Measurements from ENCODE around the gene HCST.

HCST gene

DNA sequence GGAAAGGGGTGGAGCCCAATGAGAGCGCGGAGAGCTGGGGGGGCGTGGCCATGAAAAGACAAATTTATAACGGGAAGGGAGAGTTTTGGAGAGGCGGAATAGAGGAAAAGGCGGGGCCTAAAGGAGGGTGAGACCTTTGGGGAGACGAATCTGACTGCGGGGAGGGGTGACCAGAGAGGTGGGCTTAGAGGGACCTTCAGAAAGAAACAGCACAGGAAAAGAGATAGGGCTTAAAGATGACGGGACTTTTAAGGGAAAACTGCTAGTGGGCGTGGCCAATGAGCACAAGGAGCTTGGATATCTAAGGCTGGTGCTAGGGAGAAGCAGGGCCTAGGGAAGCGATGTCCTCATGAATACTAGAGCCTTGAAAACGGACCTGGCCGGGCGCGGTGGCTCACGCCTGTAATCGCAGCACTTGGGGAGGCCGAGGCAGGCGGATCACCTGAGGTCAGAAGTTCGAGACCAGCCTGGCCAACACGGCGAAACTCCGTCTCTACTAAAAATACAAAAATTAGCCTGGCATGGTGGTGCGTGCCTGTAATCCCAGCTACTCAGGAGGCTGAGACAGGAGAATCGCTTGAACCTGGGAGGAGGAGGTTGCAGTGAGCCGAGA is 32.1 kb upstream of the HCST start (continued):
- TF ChIP-seq ZNF16 (tag by site-specific recombination; IDR thresholded peaks at IDR 0.05; ENCODE audit: low read depth) (peak; percentile 57; the same call in 1 of the 2 replicates), SP3 (tag by site-specific recombination; IDR thresholded peaks at IDR 0.05) (peak; percentile 89; the same call in 1 of the 2 replicates), ZNF629 (tag by site-specific recombination; IDR thresholded peaks at IDR 0.05) (peak; percentile 2; the same call in 1 of the 2 replicates), ZBTB48 (tag by site-specific recombination; IDR thresholded peaks at IDR 0.05) (peak; percentile 68), ZBTB17 (tag by site-specific recombination; IDR thresholded peaks at IDR 0.05) (peak; percentile 36; the same call in 1 of the 2 replicates), KLF9 (tag by site-specific recombination; IDR thresholded peaks at IDR 0.05; ENCODE audit: low read depth) (peak; percentile 99; the same call in 1 of the 2 replicates)
- TF ChIP-seq, protein P1, sequence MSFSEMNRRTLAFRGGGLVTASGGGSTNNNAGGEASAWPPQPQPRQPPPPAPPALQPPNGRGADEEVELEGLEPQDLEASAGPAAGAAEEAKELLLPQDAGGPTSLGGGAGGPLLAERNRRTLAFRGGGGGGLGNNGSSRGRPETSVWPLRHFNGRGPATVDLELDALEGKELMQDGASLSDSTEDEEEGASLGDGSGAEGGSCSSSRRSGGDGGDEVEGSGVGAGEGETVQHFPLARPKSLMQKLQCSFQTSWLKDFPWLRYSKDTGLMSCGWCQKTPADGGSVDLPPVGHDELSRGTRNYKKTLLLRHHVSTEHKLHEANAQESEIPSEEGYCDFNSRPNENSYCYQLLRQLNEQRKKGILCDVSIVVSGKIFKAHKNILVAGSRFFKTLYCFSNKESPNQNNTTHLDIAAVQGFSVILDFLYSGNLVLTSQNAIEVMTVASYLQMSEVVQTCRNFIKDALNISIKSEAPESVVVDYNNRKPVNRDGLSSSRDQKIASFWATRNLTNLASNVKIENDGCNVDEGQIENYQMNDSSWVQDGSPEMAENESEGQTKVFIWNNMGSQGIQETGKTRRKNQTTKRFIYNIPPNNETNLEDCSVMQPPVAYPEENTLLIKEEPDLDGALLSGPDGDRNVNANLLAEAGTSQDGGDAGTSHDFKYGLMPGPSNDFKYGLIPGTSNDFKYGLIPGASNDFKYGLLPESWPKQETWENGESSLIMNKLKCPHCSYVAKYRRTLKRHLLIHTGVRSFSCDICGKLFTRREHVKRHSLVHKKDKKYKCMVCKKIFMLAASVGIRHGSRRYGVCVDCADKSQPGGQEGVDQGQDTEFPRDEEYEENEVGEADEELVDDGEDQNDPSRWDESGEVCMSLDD (tag by site-specific recombination; IDR thresholded peaks at IDR 0.05): peak; percentile 80; the same call in 1 of the 2 replicates

DNA sequence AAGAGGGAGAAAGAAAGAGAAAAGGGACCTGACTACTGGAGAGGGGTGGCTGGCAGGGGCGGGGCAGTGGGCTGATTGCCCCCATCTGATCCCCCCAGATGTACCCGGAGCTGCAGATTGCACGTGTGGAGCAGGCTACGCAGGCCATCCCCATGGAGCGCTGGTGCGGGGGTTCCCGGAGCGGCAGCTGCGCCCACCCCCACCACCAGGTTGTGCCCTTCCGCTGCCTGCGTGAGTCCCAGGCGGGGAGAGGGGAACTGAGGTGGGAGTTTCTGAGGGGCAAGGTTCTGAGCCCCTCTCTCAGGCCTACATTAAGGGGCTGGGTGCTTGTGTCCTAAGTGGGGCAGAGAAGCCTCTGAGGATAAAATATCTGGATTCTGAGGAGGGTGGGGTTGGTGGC is 31.5 kb upstream of the HCST start:
- TF ChIP-seq ZNF560 (tag by site-specific recombination; IDR thresholded peaks at IDR 0.05; ENCODE audit: borderline replicate concordance) (no peak), ZNF426 (tag by site-specific recombination; IDR thresholded peaks at IDR 0.05) (no peak), ZNF341 (tag by site-specific recombination; IDR thresholded peaks at IDR 0.05; ENCODE audit: low read depth) (no peak), SP2 (tag by site-specific recombination; IDR thresholded peaks at IDR 0.05) (no peak), ZNF596 (tag by site-specific recombination; IDR thresholded peaks at IDR 0.05) (no peak), ZNF664 (tag by site-specific recombination; IDR thresholded peaks at IDR 0.05) (no peak), ZNF169 (tag by site-specific recombination; IDR thresholded peaks at IDR 0.05) (no peak), ZFP37 (tag by site-specific recombination; IDR thresholded peaks at IDR 0.05) (no peak), ZNF292 (tag by site-specific recombination; IDR thresholded peaks at IDR 0.05; ENCODE audit: borderline replicate concordance, low read depth) (no peak), ZNF768 (tag by site-specific recombination; IDR thresholded peaks at IDR 0.05) (no peak), HOXA7 (CRISPR knock-in tag; IDR thresholded peaks at IDR 0.05; ENCODE audit: borderline replicate concordance) (0 out of 2 replicates have a peak, but pooled peaks have one; percentile 64), ZNF529 (tag by site-specific recombination; IDR thresholded peaks at IDR 0.05; ENCODE audit: insufficient replicate concordance) (no peak)
- TF ChIP-seq, protein P2, sequence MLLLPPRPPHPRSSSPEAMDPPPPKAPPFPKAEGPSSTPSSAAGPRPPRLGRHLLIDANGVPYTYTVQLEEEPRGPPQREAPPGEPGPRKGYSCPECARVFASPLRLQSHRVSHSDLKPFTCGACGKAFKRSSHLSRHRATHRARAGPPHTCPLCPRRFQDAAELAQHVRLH (tag by site-specific recombination; IDR thresholded peaks at IDR 0.05): no peak
- TF ChIP-seq, protein P3, sequence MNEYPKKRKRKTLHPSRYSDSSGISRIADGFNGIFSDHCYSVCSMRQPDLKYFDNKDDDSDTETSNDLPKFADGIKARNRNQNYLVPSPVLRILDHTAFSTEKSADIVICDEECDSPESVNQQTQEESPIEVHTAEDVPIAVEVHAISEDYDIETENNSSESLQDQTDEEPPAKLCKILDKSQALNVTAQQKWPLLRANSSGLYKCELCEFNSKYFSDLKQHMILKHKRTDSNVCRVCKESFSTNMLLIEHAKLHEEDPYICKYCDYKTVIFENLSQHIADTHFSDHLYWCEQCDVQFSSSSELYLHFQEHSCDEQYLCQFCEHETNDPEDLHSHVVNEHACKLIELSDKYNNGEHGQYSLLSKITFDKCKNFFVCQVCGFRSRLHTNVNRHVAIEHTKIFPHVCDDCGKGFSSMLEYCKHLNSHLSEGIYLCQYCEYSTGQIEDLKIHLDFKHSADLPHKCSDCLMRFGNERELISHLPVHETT (tag by site-specific recombination; IDR thresholded peaks at IDR 0.05): no peak
- TF ChIP-seq, protein P4, sequence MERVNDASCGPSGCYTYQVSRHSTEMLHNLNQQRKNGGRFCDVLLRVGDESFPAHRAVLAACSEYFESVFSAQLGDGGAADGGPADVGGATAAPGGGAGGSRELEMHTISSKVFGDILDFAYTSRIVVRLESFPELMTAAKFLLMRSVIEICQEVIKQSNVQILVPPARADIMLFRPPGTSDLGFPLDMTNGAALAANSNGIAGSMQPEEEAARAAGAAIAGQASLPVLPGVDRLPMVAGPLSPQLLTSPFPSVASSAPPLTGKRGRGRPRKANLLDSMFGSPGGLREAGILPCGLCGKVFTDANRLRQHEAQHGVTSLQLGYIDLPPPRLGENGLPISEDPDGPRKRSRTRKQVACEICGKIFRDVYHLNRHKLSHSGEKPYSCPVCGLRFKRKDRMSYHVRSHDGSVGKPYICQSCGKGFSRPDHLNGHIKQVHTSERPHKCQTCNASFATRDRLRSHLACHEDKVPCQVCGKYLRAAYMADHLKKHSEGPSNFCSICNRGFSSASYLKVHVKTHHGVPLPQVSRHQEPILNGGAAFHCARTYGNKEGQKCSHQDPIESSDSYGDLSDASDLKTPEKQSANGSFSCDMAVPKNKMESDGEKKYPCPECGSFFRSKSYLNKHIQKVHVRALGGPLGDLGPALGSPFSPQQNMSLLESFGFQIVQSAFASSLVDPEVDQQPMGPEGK (tag by site-specific recombination; IDR thresholded peaks at IDR 0.05): 0 out of 2 replicates have a peak, but pooled peaks have one; percentile 10
- TF ChIP-seq, protein P5, sequence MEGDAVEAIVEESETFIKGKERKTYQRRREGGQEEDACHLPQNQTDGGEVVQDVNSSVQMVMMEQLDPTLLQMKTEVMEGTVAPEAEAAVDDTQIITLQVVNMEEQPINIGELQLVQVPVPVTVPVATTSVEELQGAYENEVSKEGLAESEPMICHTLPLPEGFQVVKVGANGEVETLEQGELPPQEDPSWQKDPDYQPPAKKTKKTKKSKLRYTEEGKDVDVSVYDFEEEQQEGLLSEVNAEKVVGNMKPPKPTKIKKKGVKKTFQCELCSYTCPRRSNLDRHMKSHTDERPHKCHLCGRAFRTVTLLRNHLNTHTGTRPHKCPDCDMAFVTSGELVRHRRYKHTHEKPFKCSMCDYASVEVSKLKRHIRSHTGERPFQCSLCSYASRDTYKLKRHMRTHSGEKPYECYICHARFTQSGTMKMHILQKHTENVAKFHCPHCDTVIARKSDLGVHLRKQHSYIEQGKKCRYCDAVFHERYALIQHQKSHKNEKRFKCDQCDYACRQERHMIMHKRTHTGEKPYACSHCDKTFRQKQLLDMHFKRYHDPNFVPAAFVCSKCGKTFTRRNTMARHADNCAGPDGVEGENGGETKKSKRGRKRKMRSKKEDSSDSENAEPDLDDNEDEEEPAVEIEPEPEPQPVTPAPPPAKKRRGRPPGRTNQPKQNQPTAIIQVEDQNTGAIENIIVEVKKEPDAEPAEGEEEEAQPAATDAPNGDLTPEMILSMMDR (tag by site-specific recombination; IDR thresholded peaks at IDR 0.05): no peak; the same call in 1 of the 2 replicates
- H3K4me1 ChIP-seq (ENCODE audit: control insufficient read depth, insufficient read depth, low read length): peaks cover 16% of the 10 kb centered on the region
- H3K4me3 ChIP-seq (ENCODE audit: low read depth, low read length): no peak overlapping the region
- ChIA-PET CTCF (interaction anchor here (0.5 to 3.2 kb wide), 6 partner anchors 9 to 267 kb away, joined by 3 to 12 read pairs (median 4); no protein-coding TSS in a partner anchor), POLR2A (interaction anchor here (0.6 to 2.8 kb wide), 8 partner anchors 8 to 607 kb away, joined by 4 to 25 read pairs (median 8); partner anchors contain the start of genes LIN37, NFKBID, POLR2I and TBCB)
- no peaks in the 10 kb centered on the region for H3K9me3 ChIP-seq (ENCODE audit: control insufficient read depth, insufficient read depth, low read depth, low read length)
- peaks cover 0 to 8% of the 10 kb centered on the region in 2 experiments; a peak in 2 of 3 replicates for H3K36me3 ChIP-seq (ENCODE audit: control insufficient read depth in 2 of 2, insufficient read depth in 1 of 2, low read length in 2 of 2)
- no peak overlapping the region for H3K27ac ChIP-seq (ENCODE audit: extremely low read depth, low read depth, low read length)

Measured in HEK293 (cell line).